Neuronal stem cell (in vitro differentiated cells): ENCODE results near the gene DDIAS.

ENCODE experiments used
- DNase-seq: peaks from one replicate; pipeline ENCODE4 v3.0.0-alpha.2; 2013; ENCODE audit warnings: low spot score
- H2AFZ ChIP-seq: one replicate; pipeline ENCODE4 v1.6.1; 2013; ENCODE audit warnings: mild to moderate bottlenecking, low read length, inconsistent platforms
- H2AK5ac ChIP-seq: 2 replicates; pipeline ENCODE4 v1.6.1; 2013; ENCODE audit warnings: low read depth, mild to moderate bottlenecking, inconsistent platforms, low read length, moderate library complexity, mixed read lengths
- H2BK120ac ChIP-seq: 2 replicates; pipeline ENCODE4 v1.6.1; 2013; ENCODE audit warnings: low read depth, mild to moderate bottlenecking, inconsistent platforms, low read length, moderate library complexity, mixed read lengths
- H2BK12ac ChIP-seq: one replicate; pipeline ENCODE4 v1.6.1; 2013; ENCODE audit warnings: low read length, inconsistent platforms
- H2BK15ac ChIP-seq: 2 replicates; pipeline ENCODE4 v1.6.1; 2013; ENCODE audit warnings: mild to moderate bottlenecking, low read length, inconsistent platforms, mixed read lengths
- H2BK5ac ChIP-seq: one replicate; pipeline ENCODE4 v1.6.1; 2013; ENCODE audit warnings: inconsistent platforms, mild to moderate bottlenecking, low read length, moderate library complexity
- H3K14ac ChIP-seq: one replicate; pipeline ENCODE4 v1.6.1; 2013; ENCODE audit warnings: low read length, inconsistent platforms
- H3K18ac ChIP-seq: 2 replicates; pipeline ENCODE4 v1.6.1; 2013; ENCODE audit warnings: low read length, inconsistent platforms
- H3K23ac ChIP-seq: 2 replicates; pipeline ENCODE4 v1.6.1; 2013; ENCODE audit warnings: low read depth, mild to moderate bottlenecking, mixed read lengths, low read length, inconsistent platforms; ENCODE audit not compliant: poor library complexity
- H3K27ac ChIP-seq: replicated peaks from 3 replicates; pipeline ENCODE4 v1.5.1; 2013; ENCODE audit warnings: low read length, inconsistent platforms
- H3K27me3 ChIP-seq, 3 experiments: 2 replicates each; pipeline ENCODE4 v1.6.1; 2013; ENCODE audit warnings: low read length in 3 of 3, mild to moderate bottlenecking in 2 of 3, inconsistent platforms in 1 of 3, low read depth in 1 of 3, mixed read lengths in 1 of 3, moderate library complexity in 1 of 3; ENCODE audit not compliant: control insufficient read depth in 3 of 3, insufficient read depth in 3 of 3
- H3K36me3 ChIP-seq, 2 donors: replicated peaks in 1 of 2; 2 replicates each; pipeline ENCODE4 v1.6.1; 2013; ENCODE audit warnings: low read length in 2 of 2; ENCODE audit not compliant: control insufficient read depth in 2 of 2, insufficient read depth in 2 of 2
- H3K4ac ChIP-seq: 2 replicates; pipeline ENCODE4 v1.6.1; 2013; ENCODE audit warnings: inconsistent platforms, mild to moderate bottlenecking, low read length, moderate library complexity
- H3K4me1 ChIP-seq, 2 donors: 1 replicate in 1 of 2; 2 replicates in 1 of 2; pipeline ENCODE4 v1.6.1; 2013; ENCODE audit warnings: low read length in 2 of 2, low read depth in 1 of 2; ENCODE audit not compliant: control insufficient read depth in 2 of 2, insufficient read depth in 1 of 2
- H3K4me2 ChIP-seq: one replicate; pipeline ENCODE4 v1.6.1; 2013; ENCODE audit warnings: mild to moderate bottlenecking, low read length, inconsistent platforms; ENCODE audit not compliant: insufficient read depth, poor library complexity, severe bottlenecking
- H3K4me3 ChIP-seq, 2 donors: 2 replicates each; pipeline ENCODE4 v1.5.1; 2013; ENCODE audit warnings: low read length in 2 of 2, mild to moderate bottlenecking in 2 of 2, inconsistent platforms in 1 of 2, moderate library complexity in 1 of 2
- H3K79me1 ChIP-seq: one replicate; pipeline ENCODE4 v1.6.1; 2013; ENCODE audit warnings: low read depth, mild to moderate bottlenecking, inconsistent platforms, low read length, moderate library complexity
- H3K9ac ChIP-seq: one replicate; pipeline ENCODE4 v1.6.1; 2013; ENCODE audit warnings: mild to moderate bottlenecking, low read depth, low read length, inconsistent platforms; ENCODE audit not compliant: poor library complexity
- H3K9me3 ChIP-seq, 2 donors: replicated peaks in 1 of 2; 2 replicates each; pipeline versions ENCODE3 to v1.6.1; 2013; ENCODE audit warnings: low read length in 2 of 2, mild to moderate bottlenecking in 2 of 2, inconsistent platforms in 1 of 2, low read depth in 1 of 2, mixed read lengths in 1 of 2, moderate library complexity in 1 of 2; ENCODE audit not compliant: control insufficient read depth in 2 of 2, insufficient read depth in 1 of 2
- H4K8ac ChIP-seq: one replicate; pipeline ENCODE4 v1.6.1; 2013; ENCODE audit warnings: low read depth, mild to moderate bottlenecking, inconsistent platforms, low read length, moderate library complexity
- H4K91ac ChIP-seq: one replicate; pipeline ENCODE4 v1.6.1; 2013; ENCODE audit warnings: low read length, low read depth, mild to moderate bottlenecking, inconsistent platforms; ENCODE audit not compliant: poor library complexity
- WGBS, 2 donors: extraction: QIAGEN DNeasy Blood & Tissue Kit; methylation state at CpG; one replicate each; pipeline ENCODE4 v1.1.7; 2013; ENCODE audit warnings: missing lambda C conversion rate in 2 of 2, mixed read lengths in 1 of 2; ENCODE audit not compliant: insufficient read length in 2 of 2, insufficient replicate concordance in 1 of 2; ENCODE audit errors: extremely low coverage in 2 of 2; 5-methylcytosine and 5-hydroxymethylcytosine counted together

Gene DDIAS

DNA sequence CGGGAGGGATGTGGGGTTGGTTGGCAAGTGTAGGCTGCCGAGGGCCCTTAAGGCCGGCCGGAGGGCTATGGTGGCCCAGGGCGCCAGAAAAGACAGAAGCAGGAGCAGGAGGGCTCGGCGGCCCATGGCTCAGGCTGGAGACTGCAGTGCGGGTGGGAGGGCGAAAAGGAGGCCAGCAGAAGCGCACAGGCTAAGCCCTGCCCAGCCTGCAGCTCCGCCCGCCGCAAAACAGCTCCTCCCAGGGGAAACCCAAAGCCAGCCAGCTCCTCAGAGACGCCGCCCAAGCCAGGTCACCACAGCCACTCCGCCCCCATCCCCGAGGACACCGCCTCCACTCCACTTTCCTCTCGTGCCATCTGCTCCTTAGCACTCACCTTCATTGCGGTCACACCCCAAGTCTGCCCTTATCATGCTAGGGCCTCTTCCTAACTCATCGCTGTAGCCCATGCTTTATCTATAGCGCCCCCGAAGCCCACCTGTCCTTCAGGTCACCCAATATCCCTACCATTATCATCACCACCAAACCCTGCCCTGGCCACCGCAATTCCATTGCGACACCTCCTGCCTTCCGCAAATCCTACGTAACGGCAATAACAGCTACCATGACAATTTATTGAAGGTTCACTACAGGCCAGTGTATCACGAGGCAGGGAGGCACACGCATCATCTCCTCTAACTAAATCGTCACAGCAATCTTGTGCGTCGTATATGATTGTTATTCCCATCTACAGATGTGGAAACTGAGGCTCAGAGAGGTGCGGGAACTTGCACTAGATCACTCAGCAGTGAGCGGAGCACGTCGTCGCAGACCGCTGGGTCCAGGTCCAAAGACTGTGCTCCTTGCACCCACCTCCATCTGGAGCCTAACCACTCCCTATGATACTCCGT, 1.0 kb upstream of the DDIAS start, which contains the start of gene PRCP:
Gene PRCP (minus strand): TSS at position 154 of the 888 bp plus-strand sequence. CDS start 28 bp downstream, at position 126.
- Histone ChIP-seq H4K8ac (no peak within 1 kb of the TSS), H2BK5ac (no peak within 1 kb of the TSS), H3K9ac (peak within 1 kb of the TSS; percentile 87), H3K27me3 (no peaks in the 10 kb centered on the region), H3K27ac (peak within 1 kb of the TSS; percentile 66), H3K4me3 (peak within 1 kb of the TSS; percentile 73 to 89), H2AFZ (peak within 1 kb of the TSS; percentile 98), H3K36me3 (no peaks in the 10 kb centered on the region), H3K4me1 (peaks cover 3 to 7% of the 10 kb centered on the region in 2 donors), H2BK120ac (no peak within 1 kb of the TSS), H3K4ac (no peak within 1 kb of the TSS), H3K9me3 (no peaks in the 10 kb centered on the region), H3K4me2 (peak within 1 kb of the TSS; percentile 89), H3K18ac (peak within 1 kb of the TSS; percentile 73), H2BK15ac (no peak within 1 kb of the TSS), H2AK5ac (no peak within 1 kb of the TSS), H3K14ac (no peak within 1 kb of the TSS), H3K23ac (peak within 1 kb of the TSS; percentile 38), H4K91ac (no peak within 1 kb of the TSS), H2BK12ac (no peak within 1 kb of the TSS), H3K79me1 (no peaks in the 10 kb centered on the region)
- DNase-seq: peak; percentile 75
- no CpG with 5 or more reads among the region's 40 CpGs for WGBS, 2 donors

DNA sequence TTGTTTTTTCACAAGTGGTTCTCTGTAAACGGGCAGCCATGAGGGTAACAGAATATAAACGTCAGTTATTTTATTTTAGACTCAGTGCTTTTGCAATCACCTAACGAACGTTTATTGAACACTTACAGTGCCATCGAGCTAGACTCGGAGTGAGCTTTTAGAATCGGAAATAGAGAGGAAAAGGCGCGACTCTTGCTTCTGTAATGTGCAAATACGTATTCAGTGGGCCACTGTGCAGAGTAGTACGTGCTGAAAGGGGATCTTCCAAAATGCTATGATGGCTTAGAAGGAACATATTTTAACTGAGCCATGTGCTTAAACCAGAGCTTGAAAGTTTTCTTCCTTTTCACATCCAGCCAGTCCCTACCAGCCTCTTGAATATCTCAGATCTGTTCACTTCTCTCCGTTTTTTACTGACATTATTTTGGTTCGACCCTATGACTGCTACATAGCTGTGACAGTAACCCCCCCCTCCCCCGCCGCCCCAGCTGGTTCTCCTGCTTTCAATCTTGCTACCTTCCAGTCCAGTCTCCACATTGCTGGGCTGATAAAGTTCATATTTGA, 468 bp downstream of the DDIAS start:
- Histone ChIP-seq H2BK120ac (no peak overlapping the region), H3K23ac (no peak overlapping the region), H3K9ac (no peak overlapping the region), H2AFZ (peak overlapping the region; percentile 98), H3K4me1 (peaks cover 3 to 7% of the 10 kb centered on the region in 2 donors), H3K4me3 (peak overlapping the region; percentile 73 to 85), H3K27me3 (no peaks in the 10 kb centered on the region), H3K18ac (no peak overlapping the region), H3K4ac (no peak overlapping the region), H2BK12ac (no peak overlapping the region), H3K36me3 (no peaks in the 10 kb centered on the region), H3K79me1 (no peaks in the 10 kb centered on the region), H3K27ac (no peak overlapping the region), H2AK5ac (no peak overlapping the region), H3K14ac (no peak overlapping the region), H4K91ac (no peak overlapping the region), H4K8ac (no peak overlapping the region), H2BK15ac (no peak overlapping the region), H2BK5ac (no peak overlapping the region), H3K9me3 (no peaks in the 10 kb centered on the region), H3K4me2 (peak overlapping the region; percentile 77)
- no CpG with 5 or more reads among the region's 15 CpGs for WGBS, 2 donors
- no peak for DNase-seq

GRCh38 chr11:82902880-82903279, 1.3 kb downstream of the DDIAS start:
- no peak for DNase-seq
- Histone ChIP-seq H2BK12ac (no peak overlapping the region), H3K9ac (no peak overlapping the region), H3K9me3 (no peaks in the 10 kb centered on the region), H3K18ac (no peak overlapping the region), H3K4me3 (peak overlapping the region in 1 of 2 donors; percentile 73), H2BK5ac (no peak overlapping the region), H2BK120ac (no peak overlapping the region), H3K27ac (no peak overlapping the region), H3K4me1 (peaks cover 3 to 7% of the 10 kb centered on the region in 2 donors), H2AFZ (no peak overlapping the region), H3K27me3 (no peaks in the 10 kb centered on the region), H3K79me1 (no peaks in the 10 kb centered on the region), H3K23ac (no peak overlapping the region), H2AK5ac (no peak overlapping the region), H4K8ac (no peak overlapping the region), H3K4me2 (no peak overlapping the region), H4K91ac (no peak overlapping the region), H3K4ac (no peak overlapping the region), H2BK15ac (no peak overlapping the region), H3K14ac (no peak overlapping the region), H3K36me3 (no peaks in the 10 kb centered on the region)
- WGBS, 2 donors: no CpG with 5 or more reads among the region's 3 CpGs
